Globus pallidus (tissue), 1 donor: ENCODE measurements around the gene KIF26B.

Experiments used
- DNase-seq: peaks from one replicate; pipeline ENCODE4 v3.0.0-alpha.2; 2015; ENCODE audit warnings: low spot score

KIF26B gene

GRCh38 chr1:245172026-245172425, 17.2 kb downstream of the KIF26B start:
- DNase-seq = no peak

GRCh38 chr1:245172829-245173228, 18.0 kb downstream of the KIF26B start:
- DNase-seq = no peak

- no peak for DNase-seq
These were observed 18.8 kb downstream of the KIF26B start for GRCh38 chr1:245173446-245174211.

GRCh38 chr1:245177071-245177900, 22.5 kb downstream of the KIF26B start:
- no peak for DNase-seq

- DNase-seq = no peak
These were observed 24.9 kb downstream of the KIF26B start for GRCh38 chr1:245179706-245180105.

GRCh38 chr1:245180496-245181157, 25.8 kb downstream of the KIF26B start:
- no peak for DNase-seq

GRCh38 chr1:245181158-245181517, 26.4 kb downstream of the KIF26B start:
- DNase-seq = no peak

- no peak for DNase-seq
These were observed 27.2 kb downstream of the KIF26B start for GRCh38 chr1:245182028-245182427.

- DNase-seq = no peak
These were observed 28.6 kb downstream of the KIF26B start for GRCh38 chr1:245183429-245183828.

GRCh38 chr1:245184779-245185178, 30.0 kb downstream of the KIF26B start:
- no peak for DNase-seq

GRCh38 chr1:245188403-245188802, 33.6 kb downstream of the KIF26B start:
- DNase-seq = no peak

- DNase-seq = no peak
These were observed 40.6 kb downstream of the KIF26B start for GRCh38 chr1:245195398-245195797.

GRCh38 chr1:245197121-245197520, 42.3 kb downstream of the KIF26B start:
- no peak for DNase-seq

GRCh38 chr1:245197911-245198379, 43.2 kb downstream of the KIF26B start:
- DNase-seq = no peak

GRCh38 chr1:245198748-245199516, 44.1 kb downstream of the KIF26B start:
- no peak for DNase-seq

- no peak for DNase-seq
These were observed 45.4 kb downstream of the KIF26B start for GRCh38 chr1:245200146-245200545.

- no peak for DNase-seq
These were observed 46.4 kb downstream of the KIF26B start for GRCh38 chr1:245201201-245201600.

- no peak for DNase-seq
These were observed 47.0 kb downstream of the KIF26B start for GRCh38 chr1:245201827-245202226.

GRCh38 chr1:245205396-245205795, 50.6 kb downstream of the KIF26B start:
- DNase-seq = no peak

GRCh38 chr1:245205864-245206263, 51.1 kb downstream of the KIF26B start:
- no peak for DNase-seq

- no peak for DNase-seq
These were observed 52.4 kb downstream of the KIF26B start for GRCh38 chr1:245207056-245207638.

GRCh38 chr1:245207801-245208200, 53.0 kb downstream of the KIF26B start:
- DNase-seq = no peak
